NB4 (cell line): ENCODE results near the gene LSG1.

Experiments used
- MAX ChIP-seq: IDR thresholded peaks from 2 replicates; pipeline ENCODE4 v1.6.1; 2011; ENCODE audit warnings: low read depth, low read length
- TF ChIP-seq, protein P1 (sequence below): IDR thresholded peaks from one replicate; pipeline ENCODE4 v1.5.1; 2012; ENCODE audit warnings: low read depth, low read length

GRCh38 chr3:194612221-194612620 is 59.8 kb downstream of the LSG1 start:
- TF ChIP-seq, protein P1, sequence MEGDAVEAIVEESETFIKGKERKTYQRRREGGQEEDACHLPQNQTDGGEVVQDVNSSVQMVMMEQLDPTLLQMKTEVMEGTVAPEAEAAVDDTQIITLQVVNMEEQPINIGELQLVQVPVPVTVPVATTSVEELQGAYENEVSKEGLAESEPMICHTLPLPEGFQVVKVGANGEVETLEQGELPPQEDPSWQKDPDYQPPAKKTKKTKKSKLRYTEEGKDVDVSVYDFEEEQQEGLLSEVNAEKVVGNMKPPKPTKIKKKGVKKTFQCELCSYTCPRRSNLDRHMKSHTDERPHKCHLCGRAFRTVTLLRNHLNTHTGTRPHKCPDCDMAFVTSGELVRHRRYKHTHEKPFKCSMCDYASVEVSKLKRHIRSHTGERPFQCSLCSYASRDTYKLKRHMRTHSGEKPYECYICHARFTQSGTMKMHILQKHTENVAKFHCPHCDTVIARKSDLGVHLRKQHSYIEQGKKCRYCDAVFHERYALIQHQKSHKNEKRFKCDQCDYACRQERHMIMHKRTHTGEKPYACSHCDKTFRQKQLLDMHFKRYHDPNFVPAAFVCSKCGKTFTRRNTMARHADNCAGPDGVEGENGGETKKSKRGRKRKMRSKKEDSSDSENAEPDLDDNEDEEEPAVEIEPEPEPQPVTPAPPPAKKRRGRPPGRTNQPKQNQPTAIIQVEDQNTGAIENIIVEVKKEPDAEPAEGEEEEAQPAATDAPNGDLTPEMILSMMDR = no peak
- no peak for TF ChIP-seq MAX
